Heart right ventricle (tissue), 16 donors: ENCODE results near the gene MS4A6A. TPM values are rescaled to one million over a fixed set of nuclear protein-coding genes. Genes with fewer than 3 reads are reported as not detected.

Source experiments
- ATAC-seq, 8 donors: fragments of 200-7000 bp; cut with Tn5 transposase; one replicate each; pipeline ENCODE4 v1.9.1; 2020; ENCODE audit warnings: mild to moderate bottlenecking in 8 of 8, moderate library complexity in 8 of 8, moderate number of reproducible peaks in 1 of 8
- DNase-seq, 2 donors: peaks; one replicate each; pipeline ENCODE4 v3.0.0-alpha.2; 2020
- H3K27ac ChIP-seq, 10 donors: fragments of 200-600 bp; sonication (generic) in 2 of 10; one replicate each; pipeline versions ENCODE4 v1.5.0 to v1.8.0; 2020 to 2022; ENCODE audit warnings: mild to moderate bottlenecking in 3 of 10
- H3K27me3 ChIP-seq, 7 donors: fragments of 200-600 bp; one replicate each; pipeline ENCODE4 v1.8.0; 2021 to 2022; ENCODE audit warnings: mild to moderate bottlenecking in 2 of 7
- H3K36me3 ChIP-seq, 9 donors: fragments of 200-600 bp; sonication (generic) in 1 of 9; one replicate each; pipeline versions ENCODE4 v1.5.0 to v1.8.0; 2020 to 2022; ENCODE audit warnings: mild to moderate bottlenecking in 2 of 9
- H3K4me1 ChIP-seq, 9 donors: fragments of 200-600 bp; sonication (generic) in 1 of 9; one replicate each; pipeline versions ENCODE4 v1.5.0 to v1.8.0; 2020 to 2022; ENCODE audit warnings: mild to moderate bottlenecking in 4 of 9
- H3K4me3 ChIP-seq, 10 donors: fragments of 200-600 bp; sonication (generic) in 2 of 10; one replicate each; pipeline versions ENCODE4 v1.5.0 to v1.8.0; 2020 to 2022; ENCODE audit warnings: mild to moderate bottlenecking in 7 of 10, moderate library complexity in 2 of 10
- H3K9me3 ChIP-seq, 11 donors: fragments of 200-600 bp in 10 of 11; sonication (generic) in 2 of 11; one replicate each; pipeline versions ENCODE4 v1.5.0 to v1.8.0; 2013 to 2022; ENCODE audit warnings: mild to moderate bottlenecking in 2 of 11, control low read depth in 1 of 11, moderate library complexity in 1 of 11
- WGBS, 2 donors: extraction: QIAGEN DNeasy Blood & Tissue Kit; methylation state at CpG; one replicate each; pipeline ENCODE4 v1.1.7; 2013; ENCODE audit warnings: inconsistent platforms in 1 of 2; 5-methylcytosine and 5-hydroxymethylcytosine counted together
- intact Hi-C, 10 donors: fragments of 100-400 bp; cut with DNase I; formaldehyde crosslinking; loops; one replicate each; pipeline versions ENCODE4 v1.11.1 to v1.14.2; 2022
- polyA plus RNA-seq, 2 donors: library from polyadenylated mRNA; stranded (reverse); fragments of 200-250 nt; gene quantifications; one replicate each; pipeline ENCODE4 v1.2.3, GENCODE V29; 2013
- total RNA-seq, 10 donors: library from RNA; stranded (reverse); fragmentation: NEBNext Ultra II Directional in 3 of 10; extraction: Animal tissue kit (Norgen Biotek cat#: 25700) in 3 of 10; gene quantifications; one replicate each; pipeline versions ENCODE4 v1.2.1 to v1.2.4, GENCODE V29; 2021 to 2023
- TF ChIP-seq, protein P1 (sequence below), 9 donors: fragments of 200-600 bp; sonication (generic) in 2 of 9; IDR thresholded peaks; one replicate each; pipeline versions ENCODE4 v1.5.0 to v1.8.0; 2021 to 2022; ENCODE audit warnings: antibody characterized with exemption in 9 of 9, mild to moderate bottlenecking in 5 of 9, moderate library complexity in 1 of 9
- donor health status: Arrhythmogenic right ventricular cardiomyopathy.
- donor health status: ischemic (EF 13 %, LVEDD 7.1; RV severe dilation, severe dysfunction).
- donor health status: healthy with polysubstance abuse.
- donor health status: DM: no; HTN: yes; CAD: no.
- donor health status: DM: no; HTN: no; CAD: no.
- donor health status: ischemic (EF 25% LVEDD 6.9; RV normal size, moderate dysfunction).
- donor health status: ischemic (EF 25% LVEDD 5.7; RV mildly dilated, moderate dysfunction).
- donor health status: healthy.
- donor health status: DM: yes; HTN: yes; CAD: no.
- donor health status: Ischemic cardiomyopathy.
- donor health status: ischemic (EF 35%, LVEDD 5.7; RV mildly dilated, moderate dysfunction).
- donor health status: nonischemic (EF 11% LVEDD 7.7; RV severe dilation, severe dysfunction).
- donor health status: DM: yes; HTN: yes; CAD: no.
- donor health status: PGD.
- donor health status: ischemic (EF 29% LVEDD 5.4; RV normal size, mild dysfunction).
- donor health status: nonischemic (EF 23%, LVEDD 6.1; RV moderate dilation, normal function).

MS4A6A gene
- total and polyA plus RNA-seq, 12 donors: 7.9 to 168 (median 22.3) TPM

GRCh38 chr11:60221181-60221580 is 38.3 kb upstream of the MS4A6A start:
- Histone ChIP-seq H3K27ac (no peak overlapping the region), H3K36me3 (no peaks in the 10 kb centered on the region), H3K9me3 (no peaks in the 10 kb centered on the region), H3K4me3 (no peak overlapping the region), H3K27me3 (no peaks in the 10 kb centered on the region), H3K4me1 (peaks cover 0 to 12% (median 0%) of the 10 kb centered on the region in 9 donors)
- ATAC-seq: no peak
- 83 to 87% methylated on average over 3 of the region's 3 CpGs for WGBS, 2 donors
- no peak for DNase-seq
- intact Hi-C loops: no loop called here
- TF ChIP-seq, protein P1, sequence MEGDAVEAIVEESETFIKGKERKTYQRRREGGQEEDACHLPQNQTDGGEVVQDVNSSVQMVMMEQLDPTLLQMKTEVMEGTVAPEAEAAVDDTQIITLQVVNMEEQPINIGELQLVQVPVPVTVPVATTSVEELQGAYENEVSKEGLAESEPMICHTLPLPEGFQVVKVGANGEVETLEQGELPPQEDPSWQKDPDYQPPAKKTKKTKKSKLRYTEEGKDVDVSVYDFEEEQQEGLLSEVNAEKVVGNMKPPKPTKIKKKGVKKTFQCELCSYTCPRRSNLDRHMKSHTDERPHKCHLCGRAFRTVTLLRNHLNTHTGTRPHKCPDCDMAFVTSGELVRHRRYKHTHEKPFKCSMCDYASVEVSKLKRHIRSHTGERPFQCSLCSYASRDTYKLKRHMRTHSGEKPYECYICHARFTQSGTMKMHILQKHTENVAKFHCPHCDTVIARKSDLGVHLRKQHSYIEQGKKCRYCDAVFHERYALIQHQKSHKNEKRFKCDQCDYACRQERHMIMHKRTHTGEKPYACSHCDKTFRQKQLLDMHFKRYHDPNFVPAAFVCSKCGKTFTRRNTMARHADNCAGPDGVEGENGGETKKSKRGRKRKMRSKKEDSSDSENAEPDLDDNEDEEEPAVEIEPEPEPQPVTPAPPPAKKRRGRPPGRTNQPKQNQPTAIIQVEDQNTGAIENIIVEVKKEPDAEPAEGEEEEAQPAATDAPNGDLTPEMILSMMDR (IDR thresholded peaks at IDR 0.05): no peak

DNA sequence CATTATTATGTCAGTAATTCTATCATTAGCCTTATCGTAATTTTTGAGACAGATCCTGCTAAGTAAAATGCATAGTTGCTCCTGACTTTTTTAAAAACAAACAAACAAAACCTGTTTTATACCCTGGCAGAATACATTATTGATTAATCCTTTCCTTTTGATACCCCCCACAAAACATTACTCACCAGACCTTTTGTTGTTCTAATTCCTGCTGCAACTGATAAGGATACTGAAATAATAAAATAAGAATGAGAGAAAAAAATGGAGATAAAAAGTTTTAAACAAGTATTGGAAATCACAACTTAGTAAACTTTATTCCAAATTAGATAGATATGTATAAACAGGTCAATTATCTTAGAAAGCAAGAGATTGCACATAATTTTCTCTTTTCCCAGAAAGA is 31.5 kb upstream of the MS4A6A start:
- Histone ChIP-seq H3K36me3 (no peaks in the 10 kb centered on the region), H3K4me3 (no peak overlapping the region), H3K27me3 (peaks cover 0 to 9% (median 0%) of the 10 kb centered on the region in 7 donors), H3K27ac (no peak overlapping the region), H3K4me1 (no peaks in the 10 kb centered on the region), H3K9me3 (no peaks in the 10 kb centered on the region)
- TF ChIP-seq, protein P1 (IDR thresholded peaks at IDR 0.05): no peak
- intact Hi-C loops: no loop called here
- ATAC-seq: no peak
- WGBS, 2 donors: 81 to 83% methylated on average over 1 of the region's 1 CpG
- DNase-seq: no peak

DNA sequence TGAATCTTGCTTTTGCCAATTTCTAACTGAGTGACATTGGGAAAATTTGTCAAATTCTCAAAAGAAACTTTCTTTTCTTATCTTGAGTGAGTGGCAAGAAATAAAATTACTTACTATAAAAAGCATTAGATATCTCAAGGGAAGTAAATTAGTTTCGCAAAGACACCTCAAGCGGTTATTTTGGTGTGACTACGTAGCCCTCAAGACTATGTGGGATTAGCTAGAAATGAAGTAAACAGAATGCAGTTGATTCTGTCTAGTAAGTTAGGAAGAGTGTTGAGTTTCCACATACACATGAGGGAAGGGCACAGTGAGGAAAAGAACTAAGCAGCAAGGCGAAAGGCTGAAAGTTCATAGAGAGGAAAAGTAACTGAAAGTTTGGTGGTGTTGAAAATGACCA is 28.3 kb upstream of the MS4A6A start:
- H3K9me3 ChIP-seq: no peaks in the 10 kb centered on the region
- H3K4me1 ChIP-seq: no peaks in the 10 kb centered on the region
- no peak overlapping the region for H3K4me3 ChIP-seq
- ATAC-seq (no peak), DNase-seq (no peak)
- 85 to 92% methylated on average over 4 of the region's 4 CpGs for WGBS, 2 donors
- TF ChIP-seq, protein P1 (IDR thresholded peaks at IDR 0.05): no peak
- no peak overlapping the region for H3K27ac ChIP-seq
- intact Hi-C loops: no loop called here
- H3K36me3 ChIP-seq: no peaks in the 10 kb centered on the region
- peaks cover 0 to 9% (median 0%) of the 10 kb centered on the region in 7 donors for H3K27me3 ChIP-seq

DNA sequence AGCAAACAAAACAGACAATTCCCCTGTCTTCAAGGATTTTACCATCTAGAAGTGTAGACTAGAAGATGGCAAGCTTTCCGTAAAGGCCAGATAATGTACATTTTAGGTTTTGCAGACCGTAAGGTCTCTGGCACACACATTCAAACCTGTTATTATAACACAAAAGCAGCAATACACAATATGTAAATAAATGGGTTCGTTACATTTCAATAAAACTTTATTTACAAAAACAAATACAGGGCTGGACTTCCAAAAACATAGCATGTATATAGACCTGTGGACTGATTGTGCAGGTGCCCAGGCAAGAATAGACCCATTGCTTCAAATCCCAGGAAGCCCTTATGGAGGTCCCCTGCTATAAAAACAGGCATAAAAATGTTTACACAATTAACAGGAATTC is 27.1 kb upstream of the MS4A6A start:
- TF ChIP-seq, protein P1 (IDR thresholded peaks at IDR 0.05): no peak
- Histone ChIP-seq H3K27me3 (peaks cover 0 to 9% (median 0%) of the 10 kb centered on the region in 7 donors), H3K4me3 (no peak overlapping the region), H3K4me1 (no peaks in the 10 kb centered on the region), H3K27ac (no peak overlapping the region), H3K36me3 (no peaks in the 10 kb centered on the region), H3K9me3 (no peaks in the 10 kb centered on the region)
- DNase-seq (no peak), ATAC-seq (no peak)
- intact Hi-C loops: no loop called here
- WGBS, 2 donors: 90 to 92% methylated on average over 3 of the region's 3 CpGs
